Liver (tissue), 9 donors: Measurements from ENCODE around the gene FCN3. TPM values are rescaled to one million over a fixed set of nuclear protein-coding genes. Genes with fewer than 3 reads are reported as not detected.

ENCODE experiments used
- DNase-seq: peaks from one replicate; pipeline ENCODE4 v3.0.0-alpha.2; 2017; ENCODE audit warnings: low spot score
- H3K27ac ChIP-seq, 2 donors: one replicate each; pipeline ENCODE4 v1.7.0; 2013; ENCODE audit warnings: inconsistent platforms in 2 of 2, low read length in 2 of 2, control low read depth in 1 of 2, low read depth in 1 of 2, mild to moderate bottlenecking in 1 of 2
- H3K27me3 ChIP-seq, 4 donors: one replicate each; pipeline versions ENCODE4 v1.6.1 to v1.7.0; 2013; ENCODE audit warnings: low read length in 3 of 4, inconsistent platforms in 1 of 4, mild to moderate bottlenecking in 1 of 4, moderate library complexity in 1 of 4; ENCODE audit not compliant: control insufficient read depth in 4 of 4, insufficient read depth in 4 of 4
- H3K36me3 ChIP-seq, 4 donors: one replicate each; pipeline versions ENCODE4 v1.6.1 to v1.7.0; 2013; ENCODE audit warnings: low read length in 3 of 4, mild to moderate bottlenecking in 3 of 4, low read depth in 1 of 4, moderate library complexity in 1 of 4; ENCODE audit not compliant: control insufficient read depth in 4 of 4, insufficient read depth in 3 of 4
- H3K4me1 ChIP-seq, 4 donors: one replicate each; pipeline versions ENCODE4 v1.6.1 to v1.7.0; 2013; ENCODE audit warnings: low read length in 3 of 4, mild to moderate bottlenecking in 3 of 4, moderate library complexity in 1 of 4; ENCODE audit not compliant: control insufficient read depth in 4 of 4, insufficient read depth in 4 of 4
- H3K4me3 ChIP-seq, 3 donors: one replicate each; pipeline versions ENCODE4 v1.6.1 to v1.7.0; 2013; ENCODE audit warnings: low read length in 3 of 3, control low read depth in 1 of 3, low read depth in 1 of 3, mild to moderate bottlenecking in 1 of 3
- H3K9ac ChIP-seq, 2 donors: one replicate each; pipeline ENCODE4 v1.7.0; 2013; ENCODE audit warnings: low read length in 2 of 2, mild to moderate bottlenecking in 2 of 2, moderate library complexity in 2 of 2, control low read depth in 1 of 2, low read depth in 1 of 2
- H3K9me3 ChIP-seq, 4 donors: one replicate each; pipeline versions ENCODE4 v1.6.1 to v1.7.0; 2013; ENCODE audit warnings: low read length in 3 of 4; ENCODE audit not compliant: control insufficient read depth in 4 of 4
- FOXA1 ChIP-seq: IDR thresholded peaks from 2 replicates; pipeline ENCODE4 v1.6.1; 2016; ENCODE audit warnings: antibody characterized with exemption
- FOXA2 ChIP-seq: IDR thresholded peaks from 2 replicates; pipeline ENCODE4 v1.6.1; 2016; ENCODE audit warnings: antibody characterized with exemption
- GABPA ChIP-seq, 2 donors: IDR thresholded peaks in 1 of 2; conservative IDR thresholded peaks in 1 of 2; 2 replicates each; pipeline ENCODE4 v1.6.1; 2016; ENCODE audit warnings: antibody characterized with exemption in 2 of 2, mild to moderate bottlenecking in 1 of 2, moderate library complexity in 1 of 2
- JUND ChIP-seq, 2 donors: IDR thresholded peaks; 2 replicates each; pipeline ENCODE4 v1.6.1; 2016; ENCODE audit warnings: antibody characterized with exemption in 2 of 2
- NR2F2 ChIP-seq: IDR thresholded peaks from 2 replicates; pipeline ENCODE4 v1.6.1; 2016; ENCODE audit warnings: antibody characterized with exemption
- RAD21 ChIP-seq, 2 donors: IDR thresholded peaks; 2 replicates each; pipeline ENCODE4 v1.6.1; 2016; ENCODE audit warnings: antibody characterized with exemption in 2 of 2, mild to moderate bottlenecking in 2 of 2
- TAF1 ChIP-seq: conservative IDR thresholded peaks from 2 replicates; pipeline ENCODE4 v1.6.1; 2016; ENCODE audit warnings: antibody characterized with exemption, mild to moderate bottlenecking
- WGBS: extraction: QIAGEN DNeasy Blood & Tissue Kit; methylation state at CpG from one replicate; pipeline ENCODE4 v1.1.7; 2013; 5-methylcytosine and 5-hydroxymethylcytosine counted together
- polyA plus RNA-seq, 2 donors: library from polyadenylated mRNA; stranded (reverse) in 1 of 2; unstranded in 1 of 2; fragments of 200-250 nt in 1 of 2; fragments of >200 nt in 1 of 2; fragmentation: Nextera tagmentation in 1 of 2; extraction: Ambion mirVana in 1 of 2; gene quantifications; one replicate each; pipeline versions ENCODE4 v1.2.1 to v1.2.3, GENCODE V29; 2013 to 2015
- total RNA-seq, 2 donors: library from RNA; depleted of rRNA; stranded (reverse); fragments of >200 nt; gene quantifications; one replicate each; pipeline ENCODE4 v1.2.3, GENCODE V29; 2014
- TF ChIP-seq, protein P1 (sequence below): fragments of 150-350 bp; IDR thresholded peaks from 2 replicates; pipeline ENCODE4 v1.5.1; 2017; ENCODE audit warnings: improper control_type of control experiment, low read depth, low read length; ENCODE audit not compliant: missing input control
- TF ChIP-seq, protein P2 (sequence below): IDR thresholded peaks from 2 replicates; pipeline ENCODE4 v1.6.1; 2016; ENCODE audit warnings: antibody characterized with exemption, mild to moderate bottlenecking
- TF ChIP-seq, protein P3 (sequence below): IDR thresholded peaks from 2 replicates; pipeline ENCODE4 v1.6.1; 2016; ENCODE audit warnings: antibody characterized with exemption
- donor health status: healthy.
- donor health status: healthy.
- donor health status: healthy.
- donor health status: healthy.
- donor health status: healthy.

The FCN3 gene
- total and polyA plus RNA-seq, 4 donors = 87.3 to 310 (median 137) TPM

DNA sequence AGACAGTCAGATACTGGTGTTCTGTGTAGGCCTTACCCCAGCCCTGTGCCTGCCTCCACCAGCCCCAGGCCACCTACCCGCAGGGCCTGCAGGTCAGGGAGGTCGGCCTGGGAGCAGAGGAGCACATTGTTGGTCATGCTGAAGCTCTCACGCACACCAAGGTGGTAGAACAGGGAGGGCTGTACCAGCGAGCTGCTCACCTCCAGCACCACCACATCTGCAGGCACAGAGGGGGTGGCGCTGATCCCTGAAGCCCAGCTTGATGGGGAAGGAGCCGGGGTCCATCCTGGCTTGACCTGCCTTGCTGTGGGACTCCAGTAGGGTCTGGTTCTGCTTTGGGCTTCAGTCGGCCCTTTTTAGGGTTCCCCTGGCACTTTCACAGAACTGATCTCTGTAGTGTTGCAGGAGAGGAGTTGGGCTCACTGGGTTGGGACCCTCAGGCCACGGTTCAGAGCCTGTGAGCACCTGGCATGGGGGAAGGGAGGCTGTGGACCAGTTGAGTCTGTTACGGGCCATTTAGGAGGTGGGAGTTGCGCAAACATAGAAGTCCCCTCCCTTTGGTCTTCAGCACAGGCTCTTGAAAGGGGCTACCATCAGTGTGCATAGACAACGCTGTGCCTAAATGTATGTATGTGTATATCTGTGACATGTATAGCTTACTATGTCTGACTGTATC lies 9.8 kb downstream of the FCN3 start:
- no peak overlapping the region for H3K9ac ChIP-seq
- H3K9me3 ChIP-seq = no peaks in the 10 kb centered on the region
- no peak overlapping the region for H3K27ac ChIP-seq
- peaks cover 4 to 34% (median 14%) of the 10 kb centered on the region in 4 donors for H3K4me1 ChIP-seq
- TF ChIP-seq FOXA2 (no peak), NR2F2 (peak; percentile 23)
- no peak overlapping the region for H3K4me3 ChIP-seq
- WGBS = 82% methylated on average over 11 of the region's 11 CpGs
- H3K36me3 ChIP-seq = no peaks in the 10 kb centered on the region
- no peaks in the 10 kb centered on the region for H3K27me3 ChIP-seq
- no peak for DNase-seq

DNA sequence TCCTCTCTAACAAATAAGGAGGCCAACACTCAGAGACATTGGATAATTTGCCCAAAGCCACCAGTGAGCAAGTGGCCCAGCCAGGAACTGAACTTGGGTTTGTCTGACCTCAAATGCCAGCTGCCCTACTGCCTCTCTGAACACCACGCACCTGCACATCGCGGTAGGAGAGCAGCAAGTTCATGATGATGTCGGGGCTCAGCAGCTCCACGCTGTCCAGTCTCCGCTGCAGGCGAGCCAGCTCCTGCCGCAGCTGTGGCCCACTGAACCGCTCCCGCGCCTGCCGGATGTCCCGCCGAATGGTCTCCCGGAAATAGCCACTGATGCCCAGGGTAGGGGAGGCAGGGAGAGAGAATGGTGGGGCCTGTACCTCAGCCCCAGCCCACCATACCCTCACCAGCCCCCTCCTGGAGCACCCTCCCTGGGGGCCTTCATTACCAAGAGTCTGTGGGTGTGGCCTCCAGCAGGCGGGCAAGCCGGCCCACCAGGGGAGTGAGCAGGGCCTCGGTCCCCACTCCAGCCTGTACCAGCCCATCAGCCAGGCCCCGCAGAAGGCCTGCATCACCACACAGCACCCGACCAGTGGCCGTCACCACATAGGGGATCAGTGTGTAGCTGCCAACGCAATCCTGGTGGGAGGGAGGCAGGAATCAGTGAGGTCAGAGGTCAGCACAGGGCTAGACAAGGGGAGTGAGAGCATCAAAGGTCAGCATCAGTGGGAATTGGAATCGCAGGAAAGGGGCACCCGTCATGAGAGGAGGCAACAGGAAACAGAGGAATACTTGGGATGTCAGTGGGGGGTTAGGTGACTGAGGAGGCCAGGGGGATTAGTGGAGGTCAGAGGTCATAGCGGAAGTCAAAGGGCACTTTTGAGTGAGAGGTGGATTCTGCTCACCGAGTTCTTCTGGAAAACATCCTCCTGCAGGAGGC lies 10.6 kb downstream of the FCN3 start:
- no peaks in the 10 kb centered on the region for H3K27me3 ChIP-seq
- H3K9ac ChIP-seq = no peak overlapping the region
- peaks cover 4 to 29% (median 14%) of the 10 kb centered on the region in 4 donors for H3K4me1 ChIP-seq
- 92% methylated on average over 26 of the region's 26 CpGs for WGBS
- TF ChIP-seq TAF1 (no peak), NR2F2 (peak; percentile 67)
- no peaks in the 10 kb centered on the region for H3K36me3 ChIP-seq
- no peak overlapping the region for H3K4me3 ChIP-seq
- H3K27ac ChIP-seq = no peak overlapping the region
- no peak for DNase-seq
- no peaks in the 10 kb centered on the region for H3K9me3 ChIP-seq

DNA sequence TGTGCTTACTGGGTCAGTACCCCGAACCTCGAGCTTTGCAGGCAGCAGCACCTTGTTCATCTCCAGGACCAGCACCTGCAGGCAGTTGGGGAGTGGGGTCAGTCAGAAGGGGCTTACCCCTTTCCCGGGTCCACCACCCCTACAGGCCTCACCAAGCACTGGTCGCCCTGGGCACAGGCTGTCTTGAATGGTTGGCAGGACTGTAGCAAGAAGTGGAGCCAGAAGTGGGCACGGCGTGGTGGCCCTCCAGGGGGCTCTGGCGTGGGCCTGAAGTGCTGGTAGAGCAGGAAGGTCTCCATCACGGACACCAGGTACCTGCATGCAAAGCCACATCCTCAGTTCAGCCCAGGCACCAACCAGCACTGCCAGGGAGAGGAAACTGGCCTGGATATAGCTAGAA lies 13.1 kb downstream of the FCN3 start:
- no peaks in the 10 kb centered on the region for H3K27me3 ChIP-seq
- no peak overlapping the region for H3K9ac ChIP-seq
- H3K27ac ChIP-seq = no peak overlapping the region
- H3K4me3 ChIP-seq = no peak overlapping the region
- DNase-seq = no peak
- no peak for TF ChIP-seq RAD21 (IDR thresholded peaks at IDR 0.05)
- TF ChIP-seq JUND (IDR thresholded peaks at IDR 0.05) = no peak
- TF ChIP-seq, protein P1, sequence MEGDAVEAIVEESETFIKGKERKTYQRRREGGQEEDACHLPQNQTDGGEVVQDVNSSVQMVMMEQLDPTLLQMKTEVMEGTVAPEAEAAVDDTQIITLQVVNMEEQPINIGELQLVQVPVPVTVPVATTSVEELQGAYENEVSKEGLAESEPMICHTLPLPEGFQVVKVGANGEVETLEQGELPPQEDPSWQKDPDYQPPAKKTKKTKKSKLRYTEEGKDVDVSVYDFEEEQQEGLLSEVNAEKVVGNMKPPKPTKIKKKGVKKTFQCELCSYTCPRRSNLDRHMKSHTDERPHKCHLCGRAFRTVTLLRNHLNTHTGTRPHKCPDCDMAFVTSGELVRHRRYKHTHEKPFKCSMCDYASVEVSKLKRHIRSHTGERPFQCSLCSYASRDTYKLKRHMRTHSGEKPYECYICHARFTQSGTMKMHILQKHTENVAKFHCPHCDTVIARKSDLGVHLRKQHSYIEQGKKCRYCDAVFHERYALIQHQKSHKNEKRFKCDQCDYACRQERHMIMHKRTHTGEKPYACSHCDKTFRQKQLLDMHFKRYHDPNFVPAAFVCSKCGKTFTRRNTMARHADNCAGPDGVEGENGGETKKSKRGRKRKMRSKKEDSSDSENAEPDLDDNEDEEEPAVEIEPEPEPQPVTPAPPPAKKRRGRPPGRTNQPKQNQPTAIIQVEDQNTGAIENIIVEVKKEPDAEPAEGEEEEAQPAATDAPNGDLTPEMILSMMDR = no peak
- no peaks in the 10 kb centered on the region for H3K9me3 ChIP-seq
- H3K36me3 ChIP-seq = no peaks in the 10 kb centered on the region
- peaks cover 0 to 25% (median 15%) of the 10 kb centered on the region in 4 donors for H3K4me1 ChIP-seq
- 95% methylated on average over 8 of the region's 8 CpGs for WGBS

DNA sequence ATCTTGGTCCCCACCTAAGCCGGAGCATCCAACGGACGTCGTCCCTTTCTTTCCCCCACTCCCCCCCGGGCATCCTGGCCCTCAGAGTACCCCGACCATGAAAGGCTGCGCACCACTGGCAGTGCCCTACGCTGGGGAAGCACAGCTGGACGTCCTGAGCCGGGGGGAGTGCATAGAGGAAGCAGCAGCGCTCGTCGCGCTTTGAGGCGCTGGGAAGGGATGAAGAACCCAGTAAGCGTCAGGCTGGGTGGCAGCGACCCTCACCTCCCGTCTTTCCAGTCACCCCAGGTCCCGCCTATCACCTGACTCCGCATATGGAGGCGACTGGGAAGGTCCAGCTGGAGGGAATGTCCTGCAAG lies 13.6 kb downstream of the FCN3 start:
- DNase-seq = no peak
- H3K9me3 ChIP-seq = no peaks in the 10 kb centered on the region
- H3K4me3 ChIP-seq = no peak overlapping the region
- H3K9ac ChIP-seq = no peak overlapping the region
- H3K4me1 ChIP-seq = peaks cover 0 to 22% (median 14%) of the 10 kb centered on the region in 4 donors
- H3K27ac ChIP-seq = no peak overlapping the region
- no peaks in the 10 kb centered on the region for H3K27me3 ChIP-seq
- TF ChIP-seq, protein P2, sequence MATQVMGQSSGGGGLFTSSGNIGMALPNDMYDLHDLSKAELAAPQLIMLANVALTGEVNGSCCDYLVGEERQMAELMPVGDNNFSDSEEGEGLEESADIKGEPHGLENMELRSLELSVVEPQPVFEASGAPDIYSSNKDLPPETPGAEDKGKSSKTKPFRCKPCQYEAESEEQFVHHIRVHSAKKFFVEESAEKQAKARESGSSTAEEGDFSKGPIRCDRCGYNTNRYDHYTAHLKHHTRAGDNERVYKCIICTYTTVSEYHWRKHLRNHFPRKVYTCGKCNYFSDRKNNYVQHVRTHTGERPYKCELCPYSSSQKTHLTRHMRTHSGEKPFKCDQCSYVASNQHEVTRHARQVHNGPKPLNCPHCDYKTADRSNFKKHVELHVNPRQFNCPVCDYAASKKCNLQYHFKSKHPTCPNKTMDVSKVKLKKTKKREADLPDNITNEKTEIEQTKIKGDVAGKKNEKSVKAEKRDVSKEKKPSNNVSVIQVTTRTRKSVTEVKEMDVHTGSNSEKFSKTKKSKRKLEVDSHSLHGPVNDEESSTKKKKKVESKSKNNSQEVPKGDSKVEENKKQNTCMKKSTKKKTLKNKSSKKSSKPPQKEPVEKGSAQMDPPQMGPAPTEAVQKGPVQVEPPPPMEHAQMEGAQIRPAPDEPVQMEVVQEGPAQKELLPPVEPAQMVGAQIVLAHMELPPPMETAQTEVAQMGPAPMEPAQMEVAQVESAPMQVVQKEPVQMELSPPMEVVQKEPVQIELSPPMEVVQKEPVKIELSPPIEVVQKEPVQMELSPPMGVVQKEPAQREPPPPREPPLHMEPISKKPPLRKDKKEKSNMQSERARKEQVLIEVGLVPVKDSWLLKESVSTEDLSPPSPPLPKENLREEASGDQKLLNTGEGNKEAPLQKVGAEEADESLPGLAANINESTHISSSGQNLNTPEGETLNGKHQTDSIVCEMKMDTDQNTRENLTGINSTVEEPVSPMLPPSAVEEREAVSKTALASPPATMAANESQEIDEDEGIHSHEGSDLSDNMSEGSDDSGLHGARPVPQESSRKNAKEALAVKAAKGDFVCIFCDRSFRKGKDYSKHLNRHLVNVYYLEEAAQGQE = no peak
- no peak for TF ChIP-seq FOXA1
- TF ChIP-seq GABPA (IDR thresholded peaks at IDR 0.05 in 1 of 2, conservative IDR thresholded peaks at IDR 0.05 in 1 of 2) = no peak
- TF ChIP-seq, protein P3, sequence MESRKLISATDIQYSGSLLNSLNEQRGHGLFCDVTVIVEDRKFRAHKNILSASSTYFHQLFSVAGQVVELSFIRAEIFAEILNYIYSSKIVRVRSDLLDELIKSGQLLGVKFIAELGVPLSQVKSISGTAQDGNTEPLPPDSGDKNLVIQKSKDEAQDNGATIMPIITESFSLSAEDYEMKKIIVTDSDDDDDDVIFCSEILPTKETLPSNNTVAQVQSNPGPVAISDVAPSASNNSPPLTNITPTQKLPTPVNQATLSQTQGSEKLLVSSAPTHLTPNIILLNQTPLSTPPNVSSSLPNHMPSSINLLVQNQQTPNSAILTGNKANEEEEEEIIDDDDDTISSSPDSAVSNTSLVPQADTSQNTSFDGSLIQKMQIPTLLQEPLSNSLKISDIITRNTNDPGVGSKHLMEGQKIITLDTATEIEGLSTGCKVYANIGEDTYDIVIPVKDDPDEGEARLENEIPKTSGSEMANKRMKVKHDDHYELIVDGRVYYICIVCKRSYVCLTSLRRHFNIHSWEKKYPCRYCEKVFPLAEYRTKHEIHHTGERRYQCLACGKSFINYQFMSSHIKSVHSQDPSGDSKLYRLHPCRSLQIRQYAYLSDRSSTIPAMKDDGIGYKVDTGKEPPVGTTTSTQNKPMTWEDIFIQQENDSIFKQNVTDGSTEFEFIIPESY = no peak
- 87% methylated on average over 21 of the region's 21 CpGs for WGBS
- H3K36me3 ChIP-seq = no peaks in the 10 kb centered on the region
